Mesendoderm (in vitro differentiated cells): ENCODE results near the gene UCHL1. TPM values are rescaled to one million over a fixed set of nuclear protein-coding genes. Genes with fewer than 3 reads are reported as not detected.

Experiments used
- DNase-seq: peaks from one replicate; pipeline ENCODE4 v3.0.0; 2013
- H2AK5ac ChIP-seq: 2 replicates; pipeline ENCODE4 v1.6.1; 2013; ENCODE audit warnings: low read length, inconsistent platforms
- H2BK120ac ChIP-seq: 2 replicates; pipeline ENCODE4 v1.6.1; 2013; ENCODE audit warnings: low read depth, mild to moderate bottlenecking, low read length, moderate library complexity, mixed read lengths
- H2BK15ac ChIP-seq: replicated peaks from 2 replicates; pipeline ENCODE4 v1.6.1; 2013; ENCODE audit warnings: low read depth, mild to moderate bottlenecking, moderate library complexity
- H2BK5ac ChIP-seq: 2 replicates; pipeline ENCODE4 v1.6.1; 2013; ENCODE audit warnings: low read length, inconsistent platforms
- H3K18ac ChIP-seq: 2 replicates; pipeline ENCODE4 v1.6.1; 2013; ENCODE audit warnings: mild to moderate bottlenecking, low read length, mixed read lengths
- H3K23ac ChIP-seq: one replicate; pipeline ENCODE4 v1.6.1; 2013; ENCODE audit warnings: low read length
- H3K27ac ChIP-seq: 2 replicates; pipeline ENCODE4 v1.5.1; 2013; ENCODE audit warnings: low read depth, mild to moderate bottlenecking, inconsistent platforms, low read length, moderate library complexity
- H3K27me3 ChIP-seq: 2 replicates; pipeline ENCODE4 v1.6.1; 2013; ENCODE audit warnings: low read length, control low read depth, mild to moderate bottlenecking, inconsistent platforms; ENCODE audit not compliant: insufficient read depth, poor library complexity
- H3K36me3 ChIP-seq: 2 replicates; pipeline ENCODE4 v1.6.1; 2013; ENCODE audit warnings: low read length, inconsistent platforms; ENCODE audit not compliant: control insufficient read depth, insufficient read depth
- H3K4ac ChIP-seq: one replicate; pipeline ENCODE4 v1.6.1; 2013; ENCODE audit warnings: low read depth, mild to moderate bottlenecking, low read length, moderate library complexity
- H3K4me1 ChIP-seq: 2 replicates; pipeline ENCODE4 v1.6.1; 2013; ENCODE audit warnings: low read depth, low read length, inconsistent platforms; ENCODE audit not compliant: control insufficient read depth
- H3K4me2 ChIP-seq: 2 replicates; pipeline ENCODE4 v1.6.1; 2013; ENCODE audit warnings: low read length
- H3K4me3 ChIP-seq: 2 replicates; pipeline ENCODE4 v1.5.1; 2013; ENCODE audit warnings: mild to moderate bottlenecking, low read length
- H3K56ac ChIP-seq: one replicate; pipeline ENCODE4 v1.6.1; 2013; ENCODE audit warnings: low read length
- H3K79me1 ChIP-seq: 2 replicates; pipeline ENCODE4 v1.6.1; 2013; ENCODE audit warnings: low read length, inconsistent platforms
- H3K79me2 ChIP-seq: 2 replicates; pipeline ENCODE4 v1.6.1; 2013; ENCODE audit warnings: mild to moderate bottlenecking, low read length; ENCODE audit not compliant: control insufficient read depth, insufficient read depth
- H3K9ac ChIP-seq: 2 replicates; pipeline ENCODE4 v1.6.1; 2013; ENCODE audit warnings: low read length, inconsistent platforms
- H4K5ac ChIP-seq: one replicate; pipeline ENCODE4 v1.6.1; 2013; ENCODE audit warnings: low read length
- H4K8ac ChIP-seq: one replicate; pipeline ENCODE4 v1.6.1; 2013; ENCODE audit warnings: low read depth, mild to moderate bottlenecking, control low read depth, low read length, moderate library complexity
- WGBS: extraction: QIAGEN DNeasy Blood & Tissue Kit; methylation state at CpG from one replicate; pipeline ENCODE4 v1.1.7; 2013; ENCODE audit warnings: low lambda C conversion rate, missing lambda C conversion rate; ENCODE audit not compliant: insufficient coverage; ENCODE audit errors: extremely low coverage; 5-methylcytosine and 5-hydroxymethylcytosine counted together
- small RNA-seq: library from polyadenylated mRNA; stranded (forward); fragments of <200 nt; extraction: miRNeasy Mini kit (QIAGEN cat#:217004); gene quantifications from one replicate; pipeline ENCODE3, GENCODE V24; 2013; ENCODE audit not compliant: insufficient read depth

Gene UCHL1

DNA sequence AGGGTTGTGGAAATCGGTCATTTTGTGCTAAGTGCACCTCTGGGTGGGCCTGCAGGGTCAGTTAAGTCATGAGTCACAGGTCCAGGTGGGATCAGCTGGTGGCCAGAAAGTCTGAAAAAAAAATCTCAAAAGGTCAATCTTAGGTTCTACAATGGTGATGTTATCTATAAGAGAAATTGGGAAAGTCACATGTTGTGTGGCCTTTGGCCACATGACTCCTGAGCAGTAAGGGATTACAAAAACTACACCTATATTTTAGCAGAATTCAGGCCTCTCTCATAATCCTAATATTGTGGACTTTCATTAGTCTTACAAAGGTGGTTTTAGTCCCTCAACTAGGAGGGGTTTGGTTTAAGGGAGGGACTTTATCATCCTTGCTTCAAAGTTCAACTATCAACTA lies 59.1 kb downstream of the UCHL1 start:
- no peak overlapping the region for H2AK5ac ChIP-seq
- H4K8ac ChIP-seq, result no peak overlapping the region
- no peaks in the 10 kb centered on the region for H3K79me2 ChIP-seq
- no peak overlapping the region for H3K4me3 ChIP-seq
- H3K9ac ChIP-seq, result no peak overlapping the region
- WGBS, result no CpG with 5 or more reads among the region's 1 CpG
- H3K79me1 ChIP-seq, result no peaks in the 10 kb centered on the region
- H2BK5ac ChIP-seq, result no peak overlapping the region
- no peaks in the 10 kb centered on the region for H3K4me1 ChIP-seq
- H2BK120ac ChIP-seq, result no peak overlapping the region
- H3K23ac ChIP-seq, result no peak overlapping the region
- H3K4ac ChIP-seq, result no peak overlapping the region
- no peak overlapping the region for H3K18ac ChIP-seq
- no peak overlapping the region for H3K27ac ChIP-seq
- no peak overlapping the region for H3K56ac ChIP-seq
- no peak overlapping the region for H2BK15ac ChIP-seq
- no peaks in the 10 kb centered on the region for H3K36me3 ChIP-seq
- no peak overlapping the region for H3K4me2 ChIP-seq
- H3K27me3 ChIP-seq, result no peaks in the 10 kb centered on the region
- no peak for DNase-seq
- H4K5ac ChIP-seq, result no peak overlapping the region

Small RNA genes lying within 50 kb of the gene (small RNA-seq; reads per million reads assigned to genes)
- gene RF00019, result not detected
